Measurements from ENCODE around the gene EGFLAM.
A peak's percentile ranks its signal among the peaks of the same experiment; 100 is the strongest.

Gene EGFLAM

GRCh38 chr5:38420691-38421390, 162.5 kb downstream of the EGFLAM start:
- DNase-seq (ENCODE audit: low spot score) = peak; percentile 65

GRCh38 chr5:38422622-38423021, 164.3 kb downstream of the EGFLAM start:
- no peak for DNase-seq (ENCODE audit: low spot score)

GRCh38 chr5:38423276-38424147, 165.2 kb downstream of the EGFLAM start:
- no peak for DNase-seq (ENCODE audit: low spot score)

- no peak for DNase-seq (ENCODE audit: low spot score)
Observed at GRCh38 chr5:38424148-38425060, 166.0 kb downstream of the EGFLAM start.

- no peak for DNase-seq (ENCODE audit: low spot score)
Observed at GRCh38 chr5:38426490-38426889, 168.1 kb downstream of the EGFLAM start.

GRCh38 chr5:38426986-38427950, 168.9 kb downstream of the EGFLAM start:
- no peak for DNase-seq (ENCODE audit: low spot score)

- DNase-seq (ENCODE audit: low spot score) = no peak
Observed at GRCh38 chr5:38431242-38431853, 173.0 kb downstream of the EGFLAM start.

- no peak for DNase-seq (ENCODE audit: low spot score)
Observed at GRCh38 chr5:38433160-38433861, 175.0 kb downstream of the EGFLAM start.

GRCh38 chr5:38434966-38435705, 176.8 kb downstream of the EGFLAM start:
- no peak for DNase-seq (ENCODE audit: low spot score)

- no peak for DNase-seq (ENCODE audit: low spot score)
Observed at GRCh38 chr5:38438757-38439156, 180.4 kb downstream of the EGFLAM start.

GRCh38 chr5:38441453-38442246, 183.3 kb downstream of the EGFLAM start:
- peak; percentile 81 for DNase-seq (ENCODE audit: low spot score)

- no peak for DNase-seq (ENCODE audit: low spot score)
Observed at GRCh38 chr5:38442247-38442573, 183.9 kb downstream of the EGFLAM start.

GRCh38 chr5:38443390-38443789, 185.0 kb downstream of the EGFLAM start:
- DNase-seq (ENCODE audit: low spot score) = no peak

- no peak for DNase-seq (ENCODE audit: low spot score)
Observed at GRCh38 chr5:38445374-38446028, 187.1 kb downstream of the EGFLAM start.

GRCh38 chr5:38446029-38446522, 187.7 kb downstream of the EGFLAM start:
- no peak for DNase-seq (ENCODE audit: low spot score)

- no peak for DNase-seq (ENCODE audit: low spot score)
Observed at GRCh38 chr5:38447056-38447455, 188.7 kb downstream of the EGFLAM start.

- no peak for DNase-seq (ENCODE audit: low spot score)
Observed at GRCh38 chr5:38447786-38448185, 189.4 kb downstream of the EGFLAM start.

Data from HuH-7.5 (cell line).